CD4-positive, CD25-positive, alpha-beta regulatory T cell (primary cell): Measurements from ENCODE around the gene MARCHF4. TPM values are rescaled to one million over a fixed set of nuclear protein-coding genes. Genes with fewer than 3 reads are reported as not detected.
"Not testable (repeated sequence)": the region's sequence is repeated elsewhere in the genome, so short reads cannot be mapped to it uniquely, and the experiment has no call there.

ENCODE experiments used
- ATAC-seq, 2 donors: fragments of 150-1000 bp; cut with Tn5 transposase; one replicate each; pipeline ENCODE4 v1.10.0; 2021; ENCODE audit warnings: low read depth in 2 of 2, moderate number of reproducible peaks in 2 of 2, moderate library complexity in 1 of 2
- DNase-seq, 3 donors: peaks; one replicate each; pipeline versions ENCODE4 v3.0.0 to v3.0.0-alpha.2; 2012 to 2022; ENCODE audit warnings: mixed read lengths in 1 of 3
- H3K27ac ChIP-seq: one replicate; pipeline ENCODE4 v1.7.0; 2013; ENCODE audit warnings: mild to moderate bottlenecking, low read length; ENCODE audit not compliant: insufficient read depth, poor library complexity, severe bottlenecking
- H3K27me3 ChIP-seq: one replicate; pipeline ENCODE4 v1.7.0; 2013; ENCODE audit warnings: low read length; ENCODE audit not compliant: control insufficient read depth, insufficient read depth
- H3K36me3 ChIP-seq: one replicate; pipeline ENCODE4 v1.7.0; 2013; ENCODE audit warnings: mild to moderate bottlenecking, low read length, moderate library complexity; ENCODE audit not compliant: control insufficient read depth, insufficient read depth
- H3K4me1 ChIP-seq: 2 replicates; pipeline ENCODE4 v1.7.0; 2013; ENCODE audit warnings: mild to moderate bottlenecking, low read length; ENCODE audit not compliant: insufficient read depth, control insufficient read depth, poor library complexity, severe bottlenecking
- H3K4me3 ChIP-seq: one replicate; pipeline ENCODE4 v1.7.0; 2013; ENCODE audit warnings: low read depth, mild to moderate bottlenecking, low read length, moderate library complexity
- H3K9me3 ChIP-seq, 2 experiments: 1 replicate in 1 of 2; 2 replicates in 1 of 2; pipeline ENCODE4 v1.7.0; 2013; ENCODE audit warnings: low read length in 2 of 2, mild to moderate bottlenecking in 1 of 2, moderate library complexity in 1 of 2; ENCODE audit not compliant: control insufficient read depth in 2 of 2
- H3K27ac Mint-ChIP-seq, 3 donors: one replicate each; pipeline ENCODE4 v1.8.0; 2020 to 2022; ENCODE audit warnings: mild to moderate bottlenecking in 3 of 3, mixed read lengths in 3 of 3, moderate library complexity in 2 of 3
- H3K27me3 Mint-ChIP-seq: one replicate; pipeline ENCODE4 v1.8.0; 2022; ENCODE audit warnings: mild to moderate bottlenecking, mixed read lengths
- H3K36me3 Mint-ChIP-seq: one replicate; pipeline ENCODE4 v1.8.0; 2020; ENCODE audit warnings: mixed read lengths
- H3K4me1 Mint-ChIP-seq, 4 donors: one replicate each; pipeline ENCODE4 v1.8.0; 2020 to 2022; ENCODE audit warnings: mixed read lengths in 4 of 4, mild to moderate bottlenecking in 1 of 4
- H3K4me3 Mint-ChIP-seq, 4 donors: one replicate each; pipeline ENCODE4 v1.8.0; 2020 to 2022; ENCODE audit warnings: mild to moderate bottlenecking in 4 of 4, mixed read lengths in 4 of 4, moderate library complexity in 3 of 4
- H3K9me3 Mint-ChIP-seq, 7 donors: one replicate each; pipeline ENCODE4 v1.8.0; 2020 to 2022; ENCODE audit warnings: mixed read lengths in 7 of 7, mild to moderate bottlenecking in 3 of 7, moderate library complexity in 2 of 7
- polyA plus RNA-seq, 4 donors: library from polyadenylated mRNA; unstranded; fragments of 300-500 nt; fragmentation: Illumina TruSeq; gene quantifications; one replicate each; pipeline ENCODE4 v1.2.3, GENCODE V29; 2021
- total RNA-seq: library from RNA; stranded (reverse); gene quantifications from one replicate; pipeline ENCODE4 v1.2.3, GENCODE V29; 2022

Gene MARCHF4
- total and polyA plus RNA-seq, 5 donors from 2014 or later, result not detected

GRCh38 chr2:216388046-216388884, 16.0 kb upstream of the MARCHF4 start:
- no peaks in the 10 kb centered on the region for H3K9me3 ChIP-seq
- H3K36me3 Mint-ChIP-seq, result no peaks in the 10 kb centered on the region
- peak overlapping the region; percentile 55 for H3K4me3 ChIP-seq
- H3K4me1 Mint-ChIP-seq, result peaks cover 7 to 17% (median 14%) of the 10 kb centered on the region in 4 donors
- ATAC-seq, result peak; percentile 97 to 98
- H3K27me3 Mint-ChIP-seq, result no peaks in the 10 kb centered on the region
- H3K36me3 ChIP-seq, result no peaks in the 10 kb centered on the region
- peak overlapping the region; percentile 82 to 87 (median 84) for H3K27ac Mint-ChIP-seq
- peak in 2 of 3 donors; percentile 48 to 80 for DNase-seq
- peak overlapping the region in 2 of 4 donors; percentile 42 to 54 for H3K4me3 Mint-ChIP-seq
- no peaks in the 10 kb centered on the region for H3K27me3 ChIP-seq
- H3K9me3 Mint-ChIP-seq, result peaks cover 0 to 5% (median 0%) of the 10 kb centered on the region in 7 donors
- H3K4me1 ChIP-seq, result peaks cover 10% of the 10 kb centered on the region
- no peak overlapping the region for H3K27ac ChIP-seq

GRCh38 chr2:216387262-216387661, 15.0 kb upstream of the MARCHF4 start:
- Mint-ChIP-seq H3K9me3 (peaks cover 0 to 5% (median 0%) of the 10 kb centered on the region in 7 donors), H3K4me3 (no peak overlapping the region)

GRCh38 chr2:216385478-216385877, 13.2 kb upstream of the MARCHF4 start:
- no peaks in the 10 kb centered on the region for H3K27me3 ChIP-seq
- H3K4me3 ChIP-seq, result no peak overlapping the region
- peaks cover 7 to 17% (median 14%) of the 10 kb centered on the region in 4 donors for H3K4me1 Mint-ChIP-seq
- H3K36me3 ChIP-seq, result no peaks in the 10 kb centered on the region
- H3K27ac Mint-ChIP-seq, result no peak overlapping the region
- no peak for DNase-seq
- H3K9me3 Mint-ChIP-seq, result peaks cover 0 to 5% (median 0%) of the 10 kb centered on the region in 7 donors
- no peak for ATAC-seq
- no peaks in the 10 kb centered on the region for H3K36me3 Mint-ChIP-seq
- peaks cover 10% of the 10 kb centered on the region for H3K4me1 ChIP-seq
- H3K4me3 Mint-ChIP-seq, result no peak overlapping the region
- H3K27ac ChIP-seq, result no peak overlapping the region
- no peaks in the 10 kb centered on the region for H3K27me3 Mint-ChIP-seq
- H3K9me3 ChIP-seq, result no peaks in the 10 kb centered on the region

More at GRCh38 chr2:216387262-216387661, 15.0 kb upstream of the MARCHF4 start:
- Mint-ChIP-seq H3K36me3 (no peaks in the 10 kb centered on the region), H3K4me1 (peaks cover 7 to 17% (median 14%) of the 10 kb centered on the region in 4 donors), H3K27me3 (no peaks in the 10 kb centered on the region), H3K27ac (no peak overlapping the region)
- Histone ChIP-seq H3K27me3 (no peaks in the 10 kb centered on the region), H3K4me1 (peaks cover 10% of the 10 kb centered on the region), H3K36me3 (no peaks in the 10 kb centered on the region), H3K9me3 (no peaks in the 10 kb centered on the region), H3K27ac (no peak overlapping the region), H3K4me3 (no peak overlapping the region)
- ATAC-seq (no peak), DNase-seq (no peak)

- not testable (repeated sequence) for H3K36me3 ChIP-seq, H3K9me3 Mint-ChIP-seq, DNase-seq, H3K4me3 ChIP-seq, ATAC-seq, H3K9me3 ChIP-seq, H3K4me3 Mint-ChIP-seq, H3K27ac ChIP-seq, H3K27me3 ChIP-seq, H3K27ac Mint-ChIP-seq, H3K36me3 Mint-ChIP-seq, H3K27me3 Mint-ChIP-seq
- peaks cover 7 to 17% (median 14%) of the 10 kb centered on the region in 4 donors for H3K4me1 Mint-ChIP-seq
- H3K4me1 ChIP-seq, result peaks cover 10% of the 10 kb centered on the region
These were observed 12.1 kb upstream of the MARCHF4 start for GRCh38 chr2:216384409-216384808.

- no peaks in the 10 kb centered on the region for H3K36me3 Mint-ChIP-seq
- no peaks in the 10 kb centered on the region for H3K9me3 ChIP-seq
- peaks cover 0 to 3% (median 0%) of the 10 kb centered on the region in 7 donors for H3K9me3 Mint-ChIP-seq
- DNase-seq, result no peak
- no peak overlapping the region for H3K27ac ChIP-seq
- H3K27ac Mint-ChIP-seq, result no peak overlapping the region
- H3K27me3 ChIP-seq, result no peaks in the 10 kb centered on the region
- H3K36me3 ChIP-seq, result no peaks in the 10 kb centered on the region
- H3K4me3 Mint-ChIP-seq, result no peak overlapping the region
- H3K27me3 Mint-ChIP-seq, result peaks cover 26% of the 10 kb centered on the region
- no peaks in the 10 kb centered on the region for H3K4me1 ChIP-seq
- H3K4me1 Mint-ChIP-seq, result no peaks in the 10 kb centered on the region
- H3K4me3 ChIP-seq, result no peak overlapping the region
- ATAC-seq, result no peak
These were observed 7.7 kb upstream of the MARCHF4 start for GRCh38 chr2:216379977-216380376.

GRCh38 chr2:216375286-216375685, 3.0 kb upstream of the MARCHF4 start:
- Mint-ChIP-seq H3K27ac (no peak overlapping the region), H3K36me3 (no peaks in the 10 kb centered on the region), H3K4me3 (no peak overlapping the region), H3K9me3 (peaks cover 0 to 8% (median 0%) of the 10 kb centered on the region in 7 donors), H3K4me1 (peaks cover 0 to 23% (median 6%) of the 10 kb centered on the region in 4 donors), H3K27me3 (peaks cover 54% of the 10 kb centered on the region)
- Histone ChIP-seq H3K36me3 (no peaks in the 10 kb centered on the region), H3K4me3 (no peak overlapping the region), H3K27me3 (peaks cover 18% of the 10 kb centered on the region), H3K4me1 (peaks cover 13% of the 10 kb centered on the region), H3K9me3 (no peaks in the 10 kb centered on the region), H3K27ac (no peak overlapping the region)
- DNase-seq (no peak), ATAC-seq (no peak)

- Histone ChIP-seq H3K27ac (no peak overlapping the region), H3K27me3 (peaks cover 23% of the 10 kb centered on the region), H3K36me3 (no peaks in the 10 kb centered on the region), H3K4me1 (peaks cover 13% of the 10 kb centered on the region), H3K4me3 (no peak overlapping the region), H3K9me3 (no peaks in the 10 kb centered on the region)
- H3K27ac Mint-ChIP-seq, result no peak overlapping the region
- peaks cover 0 to 9% (median 0%) of the 10 kb centered on the region in 7 donors for H3K9me3 Mint-ChIP-seq
- DNase-seq (no peak), ATAC-seq (no peak)
- peaks cover 55% of the 10 kb centered on the region for H3K27me3 Mint-ChIP-seq
- H3K4me3 Mint-ChIP-seq, result no peak overlapping the region
- H3K36me3 Mint-ChIP-seq, result no peaks in the 10 kb centered on the region
- H3K4me1 Mint-ChIP-seq, result peaks cover 0 to 23% (median 6%) of the 10 kb centered on the region in 4 donors
These were observed 1.6 kb upstream of the MARCHF4 start for GRCh38 chr2:216373896-216374295.
